Measurements from ENCODE around the gene BTBD7. TPM values are rescaled to one million over a fixed set of nuclear protein-coding genes. Genes with fewer than 3 reads are reported as not detected.

The BTBD7 gene
- total and polyA plus RNA-seq, 9 donors: 10.9 to 42.2 (median 32.7) TPM

DNA sequence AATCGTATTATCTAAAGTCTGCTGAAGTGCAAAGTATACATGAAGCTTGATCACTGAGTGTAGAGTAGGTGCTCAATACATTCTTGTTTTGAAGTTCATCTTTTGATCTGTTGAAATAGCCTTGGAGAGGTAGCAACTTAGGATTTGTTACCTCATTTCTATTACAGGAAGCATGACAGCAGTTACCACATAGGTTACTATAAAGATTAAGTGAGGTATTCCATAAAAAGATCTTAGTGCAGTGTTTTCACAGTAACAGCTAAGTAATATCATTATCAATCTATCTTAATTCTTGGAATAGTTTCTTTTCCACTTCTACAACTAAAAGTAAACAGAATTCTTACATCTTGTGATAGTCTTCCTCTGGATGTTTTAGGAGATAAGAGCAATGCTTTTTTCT lies 50.9 kb downstream of the BTBD7 start:
- TF ChIP-seq EP300 (IDR thresholded peaks at IDR 0.05): no peak
- no peak for TF ChIP-seq POLR2A (IDR thresholded peaks at IDR 0.05)
- TF ChIP-seq, protein P1, sequence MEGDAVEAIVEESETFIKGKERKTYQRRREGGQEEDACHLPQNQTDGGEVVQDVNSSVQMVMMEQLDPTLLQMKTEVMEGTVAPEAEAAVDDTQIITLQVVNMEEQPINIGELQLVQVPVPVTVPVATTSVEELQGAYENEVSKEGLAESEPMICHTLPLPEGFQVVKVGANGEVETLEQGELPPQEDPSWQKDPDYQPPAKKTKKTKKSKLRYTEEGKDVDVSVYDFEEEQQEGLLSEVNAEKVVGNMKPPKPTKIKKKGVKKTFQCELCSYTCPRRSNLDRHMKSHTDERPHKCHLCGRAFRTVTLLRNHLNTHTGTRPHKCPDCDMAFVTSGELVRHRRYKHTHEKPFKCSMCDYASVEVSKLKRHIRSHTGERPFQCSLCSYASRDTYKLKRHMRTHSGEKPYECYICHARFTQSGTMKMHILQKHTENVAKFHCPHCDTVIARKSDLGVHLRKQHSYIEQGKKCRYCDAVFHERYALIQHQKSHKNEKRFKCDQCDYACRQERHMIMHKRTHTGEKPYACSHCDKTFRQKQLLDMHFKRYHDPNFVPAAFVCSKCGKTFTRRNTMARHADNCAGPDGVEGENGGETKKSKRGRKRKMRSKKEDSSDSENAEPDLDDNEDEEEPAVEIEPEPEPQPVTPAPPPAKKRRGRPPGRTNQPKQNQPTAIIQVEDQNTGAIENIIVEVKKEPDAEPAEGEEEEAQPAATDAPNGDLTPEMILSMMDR (IDR thresholded peaks at IDR 0.05): no peak
- H3K27ac ChIP-seq: no peak overlapping the region
- H3K36me3 ChIP-seq: no peaks in the 10 kb centered on the region
- intact Hi-C loops (cut with DNase I): no loop called here
- peaks cover 3% of the 10 kb centered on the region for H3K4me1 ChIP-seq (ENCODE audit: insufficient read depth)
- no peak overlapping the region for H3K4me3 ChIP-seq
- no peaks in the 10 kb centered on the region for H3K9me3 ChIP-seq
- DNase-seq: no peak
- no peaks in the 10 kb centered on the region for H3K27me3 ChIP-seq
- WGBS, 3 donors: 85 to 95% (median 93%) methylated on average over 1 of the region's 1 CpG

DNA sequence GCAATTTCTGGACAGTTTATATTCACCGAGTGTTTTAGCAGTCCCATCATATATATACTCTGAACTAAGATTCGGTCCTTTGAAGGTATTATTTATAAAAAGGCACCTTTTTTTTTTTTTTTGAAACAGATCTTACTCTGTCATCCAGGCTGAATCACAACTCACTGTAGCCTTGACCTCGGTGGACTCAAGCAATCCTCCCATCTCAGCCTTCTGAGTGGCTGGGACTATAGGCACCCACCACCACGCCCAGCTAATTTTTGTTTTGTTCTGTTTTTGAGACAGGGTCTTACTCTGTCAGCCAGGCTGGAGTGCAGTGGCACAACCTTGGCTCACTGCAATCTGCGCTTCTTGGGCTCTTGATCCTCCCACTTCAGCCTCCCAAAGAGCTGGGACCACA lies 52.1 kb downstream of the BTBD7 start:
- H3K4me1 ChIP-seq (ENCODE audit: insufficient read depth): peaks cover 3% of the 10 kb centered on the region
- intact Hi-C loops (cut with DNase I): no loop called here
- H3K27me3 ChIP-seq: no peaks in the 10 kb centered on the region
- no peaks in the 10 kb centered on the region for H3K9me3 ChIP-seq
- no peak for DNase-seq
- TF ChIP-seq EP300 (IDR thresholded peaks at IDR 0.05) (no peak), POLR2A (IDR thresholded peaks at IDR 0.05) (no peak)
- TF ChIP-seq, protein P1 (IDR thresholded peaks at IDR 0.05): no peak
- H3K27ac ChIP-seq: no peak overlapping the region
- 84 to 95% (median 90%) methylated on average over 5 of the region's 5 CpGs for WGBS, 3 donors
- H3K4me3 ChIP-seq: no peak overlapping the region
- H3K36me3 ChIP-seq: no peaks in the 10 kb centered on the region

DNA sequence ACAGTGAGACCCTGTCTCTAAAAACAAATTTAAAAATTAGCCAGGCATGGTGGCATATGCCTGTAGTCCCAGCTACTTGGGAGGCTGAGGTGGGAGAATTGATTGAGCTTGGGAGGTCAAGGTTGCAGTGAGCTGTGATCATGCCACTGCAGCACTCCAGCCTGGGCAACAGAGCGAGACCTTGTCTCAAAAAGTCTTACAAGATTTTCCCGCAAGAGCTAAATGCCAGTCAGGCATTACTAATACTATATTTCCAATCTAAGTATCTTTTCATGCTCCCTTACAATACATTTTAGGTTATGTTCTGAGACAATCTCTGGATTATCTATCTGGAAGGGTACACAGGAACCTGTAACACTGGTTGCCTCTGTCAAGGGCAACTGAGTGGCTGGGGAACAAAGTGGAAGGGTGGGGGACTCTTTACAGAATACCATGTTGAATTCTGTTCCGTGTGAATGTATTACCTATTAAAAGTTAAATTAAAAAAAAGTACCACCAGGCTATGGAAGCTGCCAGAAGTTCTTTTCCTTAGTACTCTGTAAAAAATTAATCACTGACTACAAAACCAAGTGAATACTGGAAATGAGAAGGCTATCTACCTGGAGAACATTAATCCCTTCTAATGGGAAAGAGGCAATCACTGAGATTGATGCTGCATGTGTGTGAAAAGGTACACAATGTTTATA lies 56.7 kb downstream of the BTBD7 start:
- 94 to 97% (median 96%) methylated on average over 3 of the region's 3 CpGs for WGBS, 3 donors

DNA sequence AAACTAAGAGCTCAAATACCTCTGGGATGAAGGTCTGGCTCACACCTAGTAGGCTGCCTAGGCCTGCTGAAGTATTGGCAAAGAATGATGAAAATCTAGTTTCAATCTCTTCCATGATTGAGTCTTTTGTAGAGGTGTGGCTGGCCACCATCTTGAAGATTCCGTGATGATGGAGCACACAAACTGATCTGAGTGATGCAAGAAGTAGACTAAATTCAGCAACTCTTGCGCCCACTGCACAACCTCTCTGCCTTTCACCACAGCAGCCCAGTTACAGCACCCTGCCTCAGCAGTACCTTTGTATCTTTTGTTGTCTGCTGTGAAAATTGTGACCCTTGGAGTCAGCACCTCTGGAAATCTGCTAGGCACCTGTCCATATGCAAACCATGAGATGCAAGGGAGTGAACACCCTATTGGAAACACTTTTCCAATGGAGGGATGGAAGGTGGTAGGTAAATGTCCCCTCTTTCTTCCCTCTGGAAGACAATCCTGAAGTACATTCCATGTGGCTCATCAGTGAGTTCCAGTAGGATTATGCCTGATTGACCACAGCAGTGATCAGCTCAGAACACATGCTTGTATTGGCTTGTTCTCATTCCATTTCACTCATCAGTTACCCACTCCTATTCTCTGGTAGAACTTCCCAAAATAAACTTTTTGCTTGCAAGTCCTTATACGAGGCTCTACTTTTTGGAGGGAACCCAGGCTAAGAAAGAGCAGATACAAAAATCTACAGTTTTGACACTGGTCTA lies 58.6 kb downstream of the BTBD7 start:
- intact Hi-C loops (cut with DNase I): no loop called here
- Histone ChIP-seq H3K27me3 (no peaks in the 10 kb centered on the region), H3K9me3 (no peaks in the 10 kb centered on the region), H3K4me3 (no peak overlapping the region), H3K27ac (no peak overlapping the region), H3K4me1 (ENCODE audit: insufficient read depth) (no peaks in the 10 kb centered on the region), H3K36me3 (no peaks in the 10 kb centered on the region)
- 94 to 96% (median 96%) methylated on average over 3 of the region's 3 CpGs for WGBS, 3 donors
- TF ChIP-seq EP300 (IDR thresholded peaks at IDR 0.05): no peak
- no peak for TF ChIP-seq POLR2A (IDR thresholded peaks at IDR 0.05)
- TF ChIP-seq, protein P1 (IDR thresholded peaks at IDR 0.05): no peak
- no peak for DNase-seq

More for the DNA sequence above, 56.7 kb downstream of the BTBD7 start:
- no peak for DNase-seq
- no peaks in the 10 kb centered on the region for H3K27me3 ChIP-seq
- H3K9me3 ChIP-seq: no peaks in the 10 kb centered on the region
- peaks cover 3% of the 10 kb centered on the region for H3K4me1 ChIP-seq (ENCODE audit: insufficient read depth)
- H3K27ac ChIP-seq: no peak overlapping the region
- intact Hi-C loops (cut with DNase I): no loop called here
- H3K4me3 ChIP-seq: no peak overlapping the region
- no peaks in the 10 kb centered on the region for H3K36me3 ChIP-seq
- TF ChIP-seq, protein P1 (IDR thresholded peaks at IDR 0.05): no peak
- no peak for TF ChIP-seq POLR2A (IDR thresholded peaks at IDR 0.05)
- no peak for TF ChIP-seq EP300 (IDR thresholded peaks at IDR 0.05)

Data from ovary (tissue), 9 donors.